Activated naive CD8-positive, alpha-beta T cell treated with anti-CD3 and anti-CD28 coated beads for 36 hours (primary cell): ENCODE data around the gene SNX5. TPM values are rescaled to one million over a fixed set of nuclear protein-coding genes. Genes with fewer than 3 reads are reported as not detected.

Experiments used
- DNase-seq: peaks from one replicate; pipeline ENCODE4 v3.0.0; 2021
- H3K27ac Mint-ChIP-seq: one replicate; pipeline ENCODE4 v1.8.0; 2022; ENCODE audit warnings: mild to moderate bottlenecking, moderate library complexity, mixed read lengths
- H3K27me3 Mint-ChIP-seq: one replicate; pipeline ENCODE4 v1.8.0; 2022; ENCODE audit warnings: mild to moderate bottlenecking, mixed read lengths
- H3K36me3 Mint-ChIP-seq: one replicate; pipeline ENCODE4 v1.8.0; 2021; ENCODE audit warnings: mild to moderate bottlenecking, mixed read lengths
- H3K4me1 Mint-ChIP-seq: one replicate; pipeline ENCODE4 v1.8.0; 2021; ENCODE audit warnings: mixed read lengths
- H3K4me3 Mint-ChIP-seq: one replicate; pipeline ENCODE4 v1.8.0; 2022; ENCODE audit warnings: mild to moderate bottlenecking, moderate library complexity, mixed read lengths
- H3K9me3 Mint-ChIP-seq: one replicate; pipeline ENCODE4 v1.8.0; 2022; ENCODE audit warnings: mixed read lengths
- total RNA-seq, 2 experiments: library from RNA; stranded (reverse); gene quantifications; one replicate each; pipeline ENCODE4 v1.2.3, GENCODE V29; 2021

SNX5 gene
- total RNA-seq, 2 experiments from 2014 or later, result 198 to 235 TPM

DNA sequence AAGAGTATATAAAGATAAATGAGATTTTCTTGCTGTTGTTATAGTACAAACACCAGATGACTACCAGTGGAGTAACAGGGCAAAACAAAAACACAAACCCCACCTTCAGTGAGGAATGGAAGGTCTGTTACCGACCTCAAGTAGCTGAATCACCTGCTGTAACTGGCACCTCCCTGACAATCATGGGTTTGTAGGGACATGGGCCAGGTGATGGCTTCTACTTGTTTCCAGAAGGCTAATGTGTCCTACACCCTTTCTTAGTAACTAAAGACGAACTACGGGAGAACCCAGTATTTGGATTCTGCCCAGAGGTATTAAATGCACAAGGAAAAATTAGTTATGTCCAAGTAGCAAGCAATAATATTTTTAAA lies 26.8 kb downstream of the SNX5 start:
- peak overlapping the region; percentile 34 for H3K27ac Mint-ChIP-seq
- H3K4me1 Mint-ChIP-seq, result peaks cover 23% of the 10 kb centered on the region
- DNase-seq, result no peak
- no peaks in the 10 kb centered on the region for H3K9me3 Mint-ChIP-seq
- peaks cover 22% of the 10 kb centered on the region for H3K36me3 Mint-ChIP-seq
- no peaks in the 10 kb centered on the region for H3K27me3 Mint-ChIP-seq
- no peak overlapping the region for H3K4me3 Mint-ChIP-seq

DNA sequence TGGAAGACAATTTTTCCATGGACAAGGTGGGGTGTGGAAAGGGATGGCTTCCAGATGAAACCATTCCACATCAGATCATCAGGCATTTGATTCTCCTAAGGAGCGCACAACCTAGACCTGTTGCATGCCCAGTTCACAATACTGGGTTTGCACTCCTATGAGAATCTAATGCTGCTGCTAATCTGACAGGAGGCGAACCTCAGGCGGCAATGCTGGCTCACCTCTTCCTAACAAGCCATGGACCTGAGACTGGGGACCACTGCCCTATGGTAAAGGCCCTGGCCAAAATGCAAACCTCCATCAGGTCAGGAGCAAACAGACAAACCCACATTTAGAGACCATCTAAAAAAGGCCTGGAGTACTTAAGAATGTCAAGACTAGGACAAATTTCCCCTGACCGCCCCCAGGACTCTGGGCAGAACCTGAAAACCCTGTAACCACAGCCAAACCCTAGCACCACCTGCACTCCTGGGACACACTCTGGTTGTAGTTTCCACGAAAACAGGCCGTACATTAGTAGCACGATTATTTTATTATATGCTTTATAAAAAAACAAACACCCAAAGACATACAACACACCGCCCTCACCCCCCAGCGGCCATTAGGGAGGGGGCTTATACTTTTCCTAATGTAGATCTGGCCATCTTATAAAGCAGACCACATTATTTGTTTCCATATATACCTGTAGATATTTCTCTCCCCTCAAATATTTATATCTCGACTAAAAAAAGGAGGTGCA lies 27.3 kb downstream of the SNX5 start:
- Mint-ChIP-seq H3K36me3 (peaks cover 22% of the 10 kb centered on the region), H3K9me3 (no peaks in the 10 kb centered on the region), H3K27me3 (no peaks in the 10 kb centered on the region), H3K27ac (peak overlapping the region; percentile 34), H3K4me1 (peaks cover 26% of the 10 kb centered on the region), H3K4me3 (no peak overlapping the region)
- no peak for DNase-seq

- DNase-seq, result no peak
- no peak overlapping the region for H3K4me3 Mint-ChIP-seq
- no peaks in the 10 kb centered on the region for H3K9me3 Mint-ChIP-seq
- peaks cover 27% of the 10 kb centered on the region for H3K4me1 Mint-ChIP-seq
- no peaks in the 10 kb centered on the region for H3K27me3 Mint-ChIP-seq
- peaks cover 22% of the 10 kb centered on the region for H3K36me3 Mint-ChIP-seq
- peak overlapping the region; percentile 26 for H3K27ac Mint-ChIP-seq
Observed at GRCh38 chr20:17940224-17940971, 28.2 kb downstream of the SNX5 start.

- peaks cover 29% of the 10 kb centered on the region for H3K4me1 Mint-ChIP-seq
- H3K9me3 Mint-ChIP-seq, result no peaks in the 10 kb centered on the region
- peaks cover 17% of the 10 kb centered on the region for H3K36me3 Mint-ChIP-seq
- no peak for DNase-seq
- peak overlapping the region; percentile 3 for H3K27ac Mint-ChIP-seq
- H3K27me3 Mint-ChIP-seq, result no peaks in the 10 kb centered on the region
- no peak overlapping the region for H3K4me3 Mint-ChIP-seq
Observed at GRCh38 chr20:17939622-17940223, 28.9 kb downstream of the SNX5 start.

DNA sequence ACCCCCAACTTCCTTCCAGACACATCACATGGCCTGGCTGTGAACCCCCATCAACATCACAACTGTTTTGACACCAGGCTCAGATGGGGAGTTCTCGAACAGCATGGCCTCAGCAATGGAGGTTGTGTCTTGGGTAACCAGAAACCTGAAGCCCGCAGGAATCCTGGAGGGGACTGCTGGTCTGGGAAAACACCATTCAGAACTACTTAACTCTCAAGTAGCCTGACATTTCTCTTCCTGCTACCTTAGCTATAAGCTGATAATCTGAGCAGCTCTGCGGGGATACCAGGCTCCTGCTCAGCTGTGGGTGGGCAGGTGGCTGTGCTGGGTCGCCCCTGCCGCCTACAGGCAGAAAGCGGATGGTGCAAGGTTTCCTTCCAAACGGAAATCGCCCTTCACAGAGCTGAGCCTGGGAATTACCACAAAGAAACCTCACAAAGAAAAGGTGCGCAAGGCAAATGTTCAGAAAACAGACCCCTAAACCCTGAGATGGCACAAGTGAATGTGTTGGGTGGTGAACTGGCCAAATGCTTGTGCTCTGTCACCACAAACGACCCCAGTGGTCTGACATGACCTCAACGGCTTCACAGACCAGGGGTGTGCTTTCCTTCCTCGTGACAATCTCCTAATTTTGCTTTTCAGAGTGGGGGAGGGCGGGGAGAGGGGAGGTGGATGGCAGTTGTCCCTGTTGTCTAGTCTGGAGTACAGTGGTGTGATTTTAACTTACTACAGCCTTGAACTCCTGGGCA lies 29.5 kb downstream of the SNX5 start:
- DNase-seq, result peak; percentile 68
- Mint-ChIP-seq H3K9me3 (no peaks in the 10 kb centered on the region), H3K4me3 (no peak overlapping the region)

GRCh38 chr20:17936761-17937732 lies 31.5 kb downstream of the SNX5 start:
- H3K36me3 Mint-ChIP-seq, result peaks cover 5% of the 10 kb centered on the region
- no peak overlapping the region for H3K4me3 Mint-ChIP-seq
- DNase-seq, result no peak
- H3K27ac Mint-ChIP-seq, result no peak overlapping the region
- no peaks in the 10 kb centered on the region for H3K27me3 Mint-ChIP-seq
- no peaks in the 10 kb centered on the region for H3K9me3 Mint-ChIP-seq
- H3K4me1 Mint-ChIP-seq, result peaks cover 25% of the 10 kb centered on the region

More for the DNA sequence above, 29.5 kb downstream of the SNX5 start:
- Mint-ChIP-seq H3K27ac (peak overlapping the region; percentile 3), H3K27me3 (no peaks in the 10 kb centered on the region), H3K36me3 (peaks cover 15% of the 10 kb centered on the region), H3K4me1 (peaks cover 29% of the 10 kb centered on the region)

DNA sequence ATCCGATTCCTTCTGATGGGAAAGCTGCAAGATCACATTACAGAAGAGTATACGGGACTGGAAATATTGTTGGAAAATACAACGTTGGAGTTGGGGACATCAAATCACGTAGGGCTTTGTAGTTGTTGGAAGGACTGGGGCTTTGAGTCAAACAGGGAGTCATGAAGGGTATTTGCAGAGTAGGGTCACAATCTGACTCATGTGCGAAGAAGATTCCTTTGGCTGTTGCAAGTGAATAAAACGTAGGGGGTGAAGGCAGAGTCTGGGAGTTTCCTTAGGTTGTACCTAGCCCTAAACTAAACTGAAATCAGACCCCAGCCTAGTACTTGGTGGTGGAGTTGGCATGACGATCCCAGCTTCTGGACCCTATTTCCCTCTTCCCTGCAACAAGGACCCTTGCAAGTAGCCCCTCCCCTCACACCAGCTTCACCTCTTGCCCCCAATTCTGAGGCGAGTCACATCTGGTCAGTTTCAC lies 32.3 kb downstream of the SNX5 start:
- H3K27me3 Mint-ChIP-seq, result no peaks in the 10 kb centered on the region
- H3K4me1 Mint-ChIP-seq, result peaks cover 25% of the 10 kb centered on the region
- no peak overlapping the region for H3K27ac Mint-ChIP-seq
- no peak for DNase-seq
- peaks cover 3% of the 10 kb centered on the region for H3K36me3 Mint-ChIP-seq
- H3K9me3 Mint-ChIP-seq, result no peaks in the 10 kb centered on the region
- H3K4me3 Mint-ChIP-seq, result no peak overlapping the region

DNA sequence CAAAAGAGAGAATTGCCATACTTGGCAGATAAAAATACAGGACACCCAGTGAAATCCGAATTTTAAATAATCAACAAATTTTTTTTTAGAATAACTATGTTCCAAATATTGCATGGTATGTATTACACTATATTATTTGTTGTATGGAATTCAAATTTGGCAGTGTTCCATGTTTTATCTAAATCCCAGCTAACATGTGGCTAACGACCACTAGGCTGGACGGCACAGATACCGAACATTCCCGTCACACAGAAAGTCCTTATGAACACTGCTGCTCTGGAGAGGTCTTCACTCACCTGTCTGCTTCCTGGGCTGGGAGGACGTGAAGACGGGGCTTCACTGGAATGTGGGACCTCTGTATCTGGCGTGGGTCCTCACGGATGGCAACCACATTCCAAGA lies 32.8 kb downstream of the SNX5 start:
- Mint-ChIP-seq H3K4me3 (no peak overlapping the region), H3K4me1 (peaks cover 23% of the 10 kb centered on the region), H3K9me3 (no peaks in the 10 kb centered on the region), H3K27me3 (no peaks in the 10 kb centered on the region), H3K36me3 (peaks cover 3% of the 10 kb centered on the region), H3K27ac (no peak overlapping the region)
- no peak for DNase-seq

DNA sequence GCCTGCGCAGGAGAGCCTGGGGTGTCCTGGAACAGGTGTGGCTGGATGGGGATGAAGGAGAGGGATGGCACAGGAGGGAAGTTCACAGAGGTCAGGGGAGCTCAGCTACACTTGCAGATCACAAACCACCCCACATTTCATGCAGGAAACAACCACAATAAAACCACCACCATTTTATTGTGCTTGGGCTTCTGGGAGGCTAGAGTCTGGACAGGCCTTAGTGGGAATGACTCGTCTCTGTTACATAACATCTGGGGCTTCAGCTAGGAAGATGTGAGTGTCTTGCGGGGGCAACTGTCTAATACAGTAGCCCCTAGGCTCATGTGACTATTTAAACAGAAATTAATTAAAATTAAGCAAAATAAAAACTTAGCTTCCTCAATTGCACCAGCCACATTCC lies 33.4 kb downstream of the SNX5 start:
- Mint-ChIP-seq H3K36me3 (no peaks in the 10 kb centered on the region), H3K9me3 (no peaks in the 10 kb centered on the region), H3K27ac (no peak overlapping the region), H3K4me3 (no peak overlapping the region), H3K4me1 (peaks cover 19% of the 10 kb centered on the region), H3K27me3 (no peaks in the 10 kb centered on the region)
- DNase-seq, result no peak

DNA sequence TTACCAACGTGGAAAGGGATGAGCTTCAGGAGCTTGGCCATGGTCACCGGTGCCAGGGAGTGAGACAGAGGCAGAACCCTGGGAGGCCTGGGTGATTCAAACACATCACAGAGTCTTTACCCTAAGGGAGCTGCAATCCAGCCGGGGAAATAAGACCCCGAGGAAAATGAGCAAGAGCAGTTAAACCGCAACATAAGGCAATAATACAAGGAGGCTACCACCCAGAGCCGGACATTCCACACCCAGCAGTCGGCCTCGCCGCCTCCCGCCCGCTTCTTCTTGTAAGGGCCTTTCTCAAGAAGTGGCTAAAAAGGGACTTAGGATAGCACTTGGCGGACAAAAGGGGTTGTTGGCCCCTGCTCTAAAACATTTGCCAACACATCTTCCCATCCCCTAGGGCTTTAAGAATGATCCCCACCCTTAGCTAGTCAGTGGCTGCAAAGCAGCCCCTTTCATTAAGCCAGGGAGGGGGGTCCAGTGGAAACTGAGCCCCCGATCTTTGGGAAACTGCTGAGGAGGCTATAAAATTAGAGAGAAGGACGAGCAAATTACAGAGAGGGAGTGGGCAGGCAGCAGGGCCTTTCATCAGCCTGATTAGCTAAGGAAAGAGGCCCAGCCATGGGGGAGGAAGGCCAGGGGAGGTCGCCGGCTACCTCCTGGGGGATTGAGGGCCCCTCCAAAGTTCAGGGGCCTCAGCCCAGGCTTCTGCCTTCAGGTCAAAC lies 34.3 kb downstream of the SNX5 start:
- no peaks in the 10 kb centered on the region for H3K27me3 Mint-ChIP-seq
- no peak overlapping the region for H3K4me3 Mint-ChIP-seq
- H3K4me1 Mint-ChIP-seq, result peaks cover 10% of the 10 kb centered on the region
- no peak for DNase-seq
- H3K36me3 Mint-ChIP-seq, result no peaks in the 10 kb centered on the region
- H3K27ac Mint-ChIP-seq, result no peak overlapping the region
- no peaks in the 10 kb centered on the region for H3K9me3 Mint-ChIP-seq

DNA sequence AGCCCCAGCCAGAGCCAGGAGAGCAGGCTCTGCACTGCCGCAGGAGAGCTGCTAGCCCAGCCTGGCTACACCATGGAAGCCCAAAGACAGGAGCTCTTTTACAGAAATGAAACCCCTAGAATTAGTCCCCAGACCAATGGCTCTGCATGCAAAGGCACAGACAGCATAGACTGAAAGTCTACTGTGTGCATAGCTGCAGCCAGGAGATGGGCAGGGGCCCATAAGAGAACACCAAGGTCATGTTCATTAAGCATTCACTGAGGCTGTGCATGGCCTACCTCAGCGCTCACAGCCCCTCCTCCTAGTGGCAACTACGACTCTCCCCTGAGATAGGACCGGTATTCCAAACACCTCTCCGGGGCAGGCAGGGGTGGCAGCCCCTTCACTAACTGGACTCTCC lies 34.9 kb downstream of the SNX5 start:
- Mint-ChIP-seq H3K27ac (no peak overlapping the region), H3K27me3 (no peaks in the 10 kb centered on the region), H3K36me3 (no peaks in the 10 kb centered on the region), H3K4me3 (no peak overlapping the region), H3K9me3 (no peaks in the 10 kb centered on the region), H3K4me1 (peaks cover 6% of the 10 kb centered on the region)
- no peak for DNase-seq

- Mint-ChIP-seq H3K4me3 (no peak overlapping the region), H3K27ac (no peak overlapping the region), H3K27me3 (no peaks in the 10 kb centered on the region), H3K4me1 (peaks cover 6% of the 10 kb centered on the region), H3K36me3 (no peaks in the 10 kb centered on the region), H3K9me3 (no peaks in the 10 kb centered on the region)
- no peak for DNase-seq
Observed at GRCh38 chr20:17933121-17933520, 35.5 kb downstream of the SNX5 start.

DNA sequence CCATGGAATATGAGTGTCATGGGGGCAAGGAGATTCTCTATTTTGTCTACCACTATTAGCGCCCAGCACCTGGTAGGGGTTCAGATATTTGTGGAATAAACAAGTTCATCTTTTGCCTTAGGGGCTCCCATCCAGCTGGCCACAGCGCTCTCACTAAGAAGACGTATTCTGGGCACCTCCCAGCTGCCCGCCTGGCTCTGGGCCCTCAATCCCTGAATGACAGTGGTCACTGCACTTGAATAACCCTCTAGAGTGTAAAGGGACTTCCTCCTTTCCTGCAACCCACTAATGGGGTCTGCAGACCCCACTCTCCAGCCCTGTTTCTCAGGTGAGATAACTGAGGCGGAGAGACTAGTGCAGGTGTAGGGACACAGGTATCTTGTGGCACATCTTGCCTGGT lies 36.2 kb downstream of the SNX5 start:
- H3K4me1 Mint-ChIP-seq, result peaks cover 6% of the 10 kb centered on the region
- no peak overlapping the region for H3K4me3 Mint-ChIP-seq
- no peaks in the 10 kb centered on the region for H3K9me3 Mint-ChIP-seq
- no peaks in the 10 kb centered on the region for H3K27me3 Mint-ChIP-seq
- no peak for DNase-seq
- H3K36me3 Mint-ChIP-seq, result no peaks in the 10 kb centered on the region
- no peak overlapping the region for H3K27ac Mint-ChIP-seq
